Progenitor cell of endocrine pancreas (in vitro differentiated cells): ENCODE measurements around the gene PREB. TPM values are rescaled to one million over a fixed set of nuclear protein-coding genes. Genes with fewer than 3 reads are reported as not detected.

ENCODE experiments used
- DNase-seq: peaks from one replicate; pipeline ENCODE4 v3.0.0; 2021; ENCODE audit warnings: low spot score; ENCODE audit not compliant: unreplicated experiment
- H3K27ac Mint-ChIP-seq: 2 replicates; pipeline ENCODE4 v1.8.0; 2021; ENCODE audit warnings: mild to moderate bottlenecking, moderate library complexity, mixed read lengths
- H3K27me3 Mint-ChIP-seq: 2 replicates; pipeline ENCODE4 v1.8.0; 2021; ENCODE audit warnings: mixed read lengths
- H3K36me3 Mint-ChIP-seq: 2 replicates; pipeline ENCODE4 v1.8.0; 2022; ENCODE audit warnings: mixed read lengths; ENCODE audit not compliant: insufficient read depth
- H3K4me1 Mint-ChIP-seq: 2 replicates; pipeline ENCODE4 v1.8.0; 2021; ENCODE audit warnings: low read depth, mixed read lengths
- H3K4me3 Mint-ChIP-seq: 2 replicates; pipeline ENCODE4 v1.8.0; 2021; ENCODE audit warnings: low read depth, mild to moderate bottlenecking, moderate library complexity, mixed read lengths
- H3K9me3 Mint-ChIP-seq: 2 replicates; pipeline ENCODE4 v1.8.0; 2021; ENCODE audit warnings: low read depth, mixed read lengths
- total RNA-seq: library from RNA; stranded (reverse); gene quantifications from 2 replicates; pipeline ENCODE4 v1.2.1, GENCODE V29; 2021
- TF ChIP-seq, protein P1 (sequence below): fragments of 200-600 bp; sonication (generic); IDR thresholded peaks from one replicate; pipeline ENCODE4 v1.5.0; 2021; ENCODE audit warnings: antibody characterized with exemption, mild to moderate bottlenecking; ENCODE audit not compliant: unreplicated experiment

The PREB gene
- total RNA-seq, 1 donor from 2014 or later = 46.9 TPM

DNA sequence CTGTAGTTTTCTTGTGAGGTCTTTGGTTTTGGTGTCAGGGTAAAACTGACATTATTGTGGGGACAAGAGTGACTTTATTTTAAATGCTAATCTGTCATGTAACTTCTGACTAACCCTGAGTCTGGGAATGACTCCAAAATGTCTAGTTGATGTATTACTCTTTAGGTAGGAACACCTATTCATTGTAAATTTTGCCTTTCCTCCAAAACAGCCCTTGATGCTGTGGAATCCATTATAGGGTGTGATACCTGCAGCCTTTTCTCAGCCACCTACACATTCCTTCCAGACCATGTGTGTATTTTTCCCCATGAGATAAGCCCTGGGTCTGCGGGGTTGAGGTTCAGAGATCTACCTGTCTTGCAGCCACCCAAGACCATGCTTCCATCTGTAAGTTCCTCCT, 8.8 kb upstream of the PREB start:
- peaks cover 7% of the 10 kb centered on the region for H3K27me3 Mint-ChIP-seq
- H3K9me3 Mint-ChIP-seq = no peaks in the 10 kb centered on the region
- no peaks in the 10 kb centered on the region for H3K36me3 Mint-ChIP-seq
- no peak overlapping the region for H3K27ac Mint-ChIP-seq
- H3K4me1 Mint-ChIP-seq = no peaks in the 10 kb centered on the region
- no peak overlapping the region for H3K4me3 Mint-ChIP-seq
- DNase-seq = no peak
- TF ChIP-seq, protein P1, sequence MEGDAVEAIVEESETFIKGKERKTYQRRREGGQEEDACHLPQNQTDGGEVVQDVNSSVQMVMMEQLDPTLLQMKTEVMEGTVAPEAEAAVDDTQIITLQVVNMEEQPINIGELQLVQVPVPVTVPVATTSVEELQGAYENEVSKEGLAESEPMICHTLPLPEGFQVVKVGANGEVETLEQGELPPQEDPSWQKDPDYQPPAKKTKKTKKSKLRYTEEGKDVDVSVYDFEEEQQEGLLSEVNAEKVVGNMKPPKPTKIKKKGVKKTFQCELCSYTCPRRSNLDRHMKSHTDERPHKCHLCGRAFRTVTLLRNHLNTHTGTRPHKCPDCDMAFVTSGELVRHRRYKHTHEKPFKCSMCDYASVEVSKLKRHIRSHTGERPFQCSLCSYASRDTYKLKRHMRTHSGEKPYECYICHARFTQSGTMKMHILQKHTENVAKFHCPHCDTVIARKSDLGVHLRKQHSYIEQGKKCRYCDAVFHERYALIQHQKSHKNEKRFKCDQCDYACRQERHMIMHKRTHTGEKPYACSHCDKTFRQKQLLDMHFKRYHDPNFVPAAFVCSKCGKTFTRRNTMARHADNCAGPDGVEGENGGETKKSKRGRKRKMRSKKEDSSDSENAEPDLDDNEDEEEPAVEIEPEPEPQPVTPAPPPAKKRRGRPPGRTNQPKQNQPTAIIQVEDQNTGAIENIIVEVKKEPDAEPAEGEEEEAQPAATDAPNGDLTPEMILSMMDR = no peak

DNA sequence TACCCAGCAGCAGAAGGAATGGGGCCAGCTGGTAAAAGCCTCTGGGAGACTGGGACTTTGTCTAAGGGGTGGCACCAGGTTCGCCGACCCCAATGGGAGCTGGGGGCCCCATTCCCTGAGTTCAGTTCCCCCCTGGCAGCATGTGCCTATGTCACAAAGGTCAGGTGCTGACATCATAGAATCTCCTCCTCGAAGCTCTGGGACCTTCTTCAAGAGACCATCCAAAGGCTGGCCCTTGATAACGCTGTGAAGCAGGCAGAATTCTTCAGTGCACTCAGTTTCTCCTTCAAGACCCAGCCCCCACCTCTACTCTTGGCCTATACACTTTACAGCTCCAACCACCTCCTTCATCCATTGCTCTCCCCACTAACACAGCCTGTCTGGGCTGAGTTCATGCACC, 4.9 kb upstream of the PREB start, which contains the start of gene PRR30:
Gene PRR30, minus strand, starts transcription at position 101 of the 400 bp plus-strand sequence. CDS start 1,081 bp downstream, outside the sequence.
- no peak for DNase-seq
- no peaks in the 10 kb centered on the region for H3K4me1 Mint-ChIP-seq
- no peak within 1 kb of the TSS for H3K4me3 Mint-ChIP-seq
- H3K27ac Mint-ChIP-seq = no peak within 1 kb of the TSS
- H3K9me3 Mint-ChIP-seq = no peaks in the 10 kb centered on the region
- no peaks in the 10 kb centered on the region for H3K36me3 Mint-ChIP-seq
- TF ChIP-seq, protein P1 = no peak
- peaks cover 7% of the 10 kb centered on the region for H3K27me3 Mint-ChIP-seq

DNA sequence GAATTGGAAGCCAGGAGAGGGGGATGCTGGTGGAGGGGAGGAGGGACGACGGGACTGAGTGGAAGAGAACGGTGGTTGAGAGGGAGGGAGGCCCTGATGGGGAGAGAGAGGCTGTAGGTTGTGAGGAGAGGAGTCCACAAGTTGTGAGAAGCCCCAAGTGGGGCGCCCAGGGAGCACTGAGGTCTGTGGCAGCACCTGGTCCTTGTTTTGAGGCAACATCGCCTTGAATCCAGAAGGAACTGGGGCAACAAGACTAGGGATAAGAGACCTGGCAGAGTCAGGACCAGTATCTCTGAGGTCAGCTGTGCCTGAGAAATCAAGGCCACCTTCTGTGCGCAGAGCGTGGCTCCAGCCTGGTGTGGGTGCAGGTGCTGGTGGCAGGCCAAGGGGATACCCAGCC, 3.7 kb upstream of the PREB start:
- Mint-ChIP-seq H3K27ac (peak overlapping the region; percentile 14), H3K4me3 (peak overlapping the region; percentile 33), H3K4me1 (peaks cover 8% of the 10 kb centered on the region), H3K9me3 (no peaks in the 10 kb centered on the region), H3K36me3 (no peaks in the 10 kb centered on the region), H3K27me3 (peaks cover 7% of the 10 kb centered on the region)
- TF ChIP-seq, protein P1 = no peak
- DNase-seq = no peak

DNA sequence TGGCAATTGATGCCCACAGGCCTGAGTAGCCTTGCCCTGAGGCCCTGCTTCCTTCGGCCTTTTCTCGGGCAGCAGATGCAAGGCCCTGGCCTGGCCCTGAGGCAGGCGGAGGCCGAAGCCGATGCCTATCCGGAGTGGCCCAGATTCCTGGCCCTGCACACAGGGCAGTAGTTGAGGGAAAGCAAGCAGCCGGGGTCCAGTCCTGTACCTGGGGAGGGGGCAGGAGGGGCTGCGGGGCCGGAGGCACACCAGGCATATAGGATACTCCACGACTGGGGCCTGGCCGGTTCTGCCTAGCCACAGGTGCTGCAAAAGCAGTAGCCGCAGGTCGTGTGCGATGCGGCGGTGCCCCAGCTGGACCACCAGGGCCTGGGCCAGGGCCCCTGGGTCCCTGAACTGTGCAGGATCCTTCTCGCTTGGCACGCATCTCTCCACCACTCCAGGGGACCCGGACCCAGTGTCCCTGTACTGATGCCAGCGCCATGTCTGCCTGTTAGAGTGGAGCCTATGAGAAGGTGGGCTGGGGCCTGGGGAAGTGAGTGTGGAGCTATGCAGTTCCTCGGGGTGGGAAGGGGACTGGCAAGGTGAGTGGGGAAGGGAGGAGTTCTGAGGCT, 3.0 kb upstream of the PREB start:
- TF ChIP-seq, protein P1 = no peak
- no peaks in the 10 kb centered on the region for H3K9me3 Mint-ChIP-seq
- H3K4me1 Mint-ChIP-seq = peaks cover 12% of the 10 kb centered on the region
- no peak overlapping the region for H3K27ac Mint-ChIP-seq
- no peak overlapping the region for H3K4me3 Mint-ChIP-seq
- peaks cover 7% of the 10 kb centered on the region for H3K27me3 Mint-ChIP-seq
- no peak for DNase-seq
- H3K36me3 Mint-ChIP-seq = no peaks in the 10 kb centered on the region

DNA sequence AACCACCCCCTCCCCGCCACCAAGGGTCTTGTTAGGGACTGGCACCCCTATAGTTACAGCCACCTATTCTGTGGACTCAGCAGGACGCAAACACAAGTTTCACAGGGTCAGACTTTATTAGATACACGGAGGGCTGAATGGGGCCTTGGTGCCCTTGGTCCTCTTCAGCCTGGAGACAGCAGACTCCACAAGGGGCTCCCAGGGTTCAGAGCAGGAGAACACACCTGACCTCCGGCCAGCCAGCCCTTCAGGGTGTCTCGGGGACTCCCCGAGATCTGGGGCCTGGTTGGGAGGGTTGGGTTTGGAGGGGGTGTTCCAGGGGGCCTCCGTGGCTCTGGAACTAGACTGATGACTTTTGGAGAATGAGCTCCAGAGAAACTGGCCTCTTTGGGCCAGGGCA, 2.3 kb upstream of the PREB start:
- H3K27ac Mint-ChIP-seq = no peak overlapping the region
- no peak for DNase-seq
- no peaks in the 10 kb centered on the region for H3K9me3 Mint-ChIP-seq
- TF ChIP-seq, protein P1 = no peak
- peaks cover 7% of the 10 kb centered on the region for H3K27me3 Mint-ChIP-seq
- peaks cover 12% of the 10 kb centered on the region for H3K4me1 Mint-ChIP-seq
- H3K36me3 Mint-ChIP-seq = no peaks in the 10 kb centered on the region
- H3K4me3 Mint-ChIP-seq = no peak overlapping the region
